ENCODE measurements around the gene PKN1. TPM values are rescaled to one million over a fixed set of nuclear protein-coding genes. Genes with fewer than 3 reads are reported as not detected.

Gene PKN1
- total and polyA plus RNA-seq, 4 donors, result 13.7 to 41.6 (median 22.3) TPM

GRCh38 chr19:14412324-14412995 lies 20.6 kb upstream of the PKN1 start:
- Histone ChIP-seq H3K27ac (ENCODE audit: low read depth in 1 of 2, low read length in 2 of 2) (no peak overlapping the region), H3K27me3 (ENCODE audit: control insufficient read depth in 4 of 4, insufficient read depth in 4 of 4, low read length in 3 of 4) (no peaks in the 10 kb centered on the region), H3K4me1 (ENCODE audit: control insufficient read depth in 4 of 4, insufficient read depth in 4 of 4, low read length in 3 of 4) (peaks cover 3 to 12% (median 3%) of the 10 kb centered on the region in 4 donors), H3K9me3 (ENCODE audit: control insufficient read depth in 4 of 4, low read length in 3 of 4) (no peaks in the 10 kb centered on the region), H3K9ac (ENCODE audit: low read depth in 1 of 2, low read length in 2 of 2) (no peak overlapping the region), H3K4me3 (ENCODE audit: low read depth in 1 of 3, low read length in 3 of 3) (no peak overlapping the region), H3K36me3 (ENCODE audit: control insufficient read depth in 4 of 4, insufficient read depth in 3 of 4, low read depth in 1 of 4, low read length in 3 of 4) (peaks cover 27 to 58% (median 39%) of the 10 kb centered on the region in 4 donors)
- WGBS, result 90% methylated on average over 25 of the region's 25 CpGs
- no peak for TF ChIP-seq MAX (IDR thresholded peaks at IDR 0.05)
- no peak for DNase-seq (ENCODE audit: low spot score)

- TF ChIP-seq EGR1 (IDR thresholded peaks at IDR 0.05; ENCODE audit: low read depth in 2 of 2) (no peak), FOXA1 (IDR thresholded peaks at IDR 0.05) (no peak), ATF3 (IDR thresholded peaks at IDR 0.05) (no peak), ZBTB33 (IDR thresholded peaks at IDR 0.05) (no peak), NR2F2 (IDR thresholded peaks at IDR 0.05) (no peak), RXRA (IDR thresholded peaks at IDR 0.05) (no peak), YY1 (IDR thresholded peaks at IDR 0.05) (no peak), RAD21 (IDR thresholded peaks at IDR 0.05) (no peak), MAX (IDR thresholded peaks at IDR 0.05) (no peak), FOXA2 (IDR thresholded peaks at IDR 0.05) (no peak), HNF4A (conservative IDR thresholded peaks at IDR 0.05) (no peak), GABPA (IDR thresholded peaks at IDR 0.05 in 1 of 2, conservative IDR thresholded peaks at IDR 0.05 in 1 of 2) (no peak), TAF1 (conservative IDR thresholded peaks at IDR 0.05) (no peak)
- H3K36me3 ChIP-seq (ENCODE audit: control insufficient read depth in 4 of 4, insufficient read depth in 3 of 4, low read depth in 1 of 4, low read length in 3 of 4), result peaks cover 23 to 51% (median 37%) of the 10 kb centered on the region in 4 donors
- WGBS, result 89% methylated on average over 15 of the region's 15 CpGs
Observed at GRCh38 chr19:14412996-14413692, 20.0 kb upstream of the PKN1 start.

GRCh38 chr19:14413693-14414181 lies 19.4 kb upstream of the PKN1 start:
- no peak for DNase-seq (ENCODE audit: low spot score)
- Histone ChIP-seq H3K4me3 (ENCODE audit: low read depth in 1 of 3, low read length in 3 of 3) (no peak overlapping the region), H3K9ac (ENCODE audit: low read depth in 1 of 2, low read length in 2 of 2) (no peak overlapping the region), H3K36me3 (ENCODE audit: control insufficient read depth in 4 of 4, insufficient read depth in 3 of 4, low read depth in 1 of 4, low read length in 3 of 4) (peaks cover 18 to 45% (median 34%) of the 10 kb centered on the region in 4 donors), H3K4me1 (ENCODE audit: control insufficient read depth in 4 of 4, insufficient read depth in 4 of 4, low read length in 3 of 4) (peaks cover 3 to 17% (median 3%) of the 10 kb centered on the region in 4 donors), H3K9me3 (ENCODE audit: control insufficient read depth in 4 of 4, low read length in 3 of 4) (no peaks in the 10 kb centered on the region), H3K27ac (ENCODE audit: low read depth in 1 of 2, low read length in 2 of 2) (no peak overlapping the region), H3K27me3 (ENCODE audit: control insufficient read depth in 4 of 4, insufficient read depth in 4 of 4, low read length in 3 of 4) (no peaks in the 10 kb centered on the region)
- WGBS, result 89% methylated on average over 3 of the region's 3 CpGs
- no peak for TF ChIP-seq TAF1 (conservative IDR thresholded peaks at IDR 0.05)
- no peak for TF ChIP-seq NR2F2 (IDR thresholded peaks at IDR 0.05)

More at GRCh38 chr19:14412996-14413692, 20.0 kb upstream of the PKN1 start:
- Histone ChIP-seq H3K9ac (ENCODE audit: low read depth in 1 of 2, low read length in 2 of 2) (no peak overlapping the region), H3K27me3 (ENCODE audit: control insufficient read depth in 4 of 4, insufficient read depth in 4 of 4, low read length in 3 of 4) (no peaks in the 10 kb centered on the region), H3K4me1 (ENCODE audit: control insufficient read depth in 4 of 4, insufficient read depth in 4 of 4, low read length in 3 of 4) (peaks cover 3 to 15% (median 3%) of the 10 kb centered on the region in 4 donors), H3K4me3 (ENCODE audit: low read depth in 1 of 3, low read length in 3 of 3) (no peak overlapping the region), H3K27ac (ENCODE audit: low read depth in 1 of 2, low read length in 2 of 2) (no peak overlapping the region), H3K9me3 (ENCODE audit: control insufficient read depth in 4 of 4, low read length in 3 of 4) (no peaks in the 10 kb centered on the region)
- no peak for DNase-seq (ENCODE audit: low spot score)

Measured in liver (tissue), 9 donors.